Lower leg skin (tissue), 4 donors: ENCODE measurements around the gene PCDHAC2. TPM values are rescaled to one million over a fixed set of nuclear protein-coding genes. Genes with fewer than 3 reads are reported as not detected.

Experiments
- DNase-seq, 2 donors: peaks; one replicate each; pipeline ENCODE4 v3.0.0-alpha.2; 2019; ENCODE audit warnings: low spot score in 2 of 2
- H3K4me3 ChIP-seq: fragments of 200-600 bp; sonication (generic); 2 replicates; pipeline ENCODE4 v1.5.1; 2017; ENCODE audit warnings: mild to moderate bottlenecking, low read depth; ENCODE audit not compliant: poor library complexity, severe bottlenecking
- POLR2A ChIP-seq, 2 donors: fragments of 450-650 bp; IDR thresholded peaks; one replicate each; pipeline ENCODE4 v1.6.1; 2016 to 2017; ENCODE audit warnings: antibody characterized with exemption in 2 of 2, mild to moderate bottlenecking in 1 of 2, moderate library complexity in 1 of 2
- WGBS, 2 donors: methylation state at CpG; one replicate each; pipeline ENCODE4 v1.1.5; 2018; 5-methylcytosine and 5-hydroxymethylcytosine counted together
- intact Hi-C: fragments of 100-400 bp; cut with DNase I; formaldehyde crosslinking; loops from one replicate; pipeline ENCODE4 v1.15.0; 2023; ENCODE audit warnings: low total_unique reads
- total RNA-seq, 4 donors: library from RNA; depleted of rRNA; stranded (reverse); fragments of >200 nt; gene quantifications; one replicate each; pipeline ENCODE4 v1.1.0, GENCODE V29; 2016
- TF ChIP-seq, protein P1 (sequence below), 3 donors: fragments of 450-650 bp; IDR thresholded peaks; one replicate each; pipeline ENCODE4 v1.5.1; 2016; ENCODE audit warnings: antibody characterized with exemption in 3 of 3, mild to moderate bottlenecking in 3 of 3, moderate library complexity in 2 of 3

The PCDHAC2 gene
- total RNA-seq, 4 donors from 2014 or later, result 0.21 to 0.29 (median 0.27) TPM; not detected in 1

DNA sequence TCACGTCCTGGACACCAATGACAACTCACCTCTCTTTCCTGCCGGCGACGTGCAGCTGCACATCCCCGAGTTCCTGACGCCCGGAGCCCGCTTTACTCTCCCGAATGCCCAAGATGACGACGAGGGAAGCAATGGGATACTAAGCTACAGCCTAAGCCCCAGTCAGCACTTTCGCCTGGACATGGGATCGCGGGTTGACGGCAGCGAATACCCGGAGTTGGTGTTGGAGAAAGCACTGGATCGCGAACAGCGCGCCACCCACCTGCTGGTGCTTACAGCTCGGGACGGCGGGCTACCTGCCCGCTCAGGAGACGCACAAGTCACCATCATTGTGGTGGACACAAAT lies 39.1 kb upstream of the PCDHAC2 start:
- TF ChIP-seq POLR2A (IDR thresholded peaks at IDR 0.05), result no peak
- TF ChIP-seq, protein P1, sequence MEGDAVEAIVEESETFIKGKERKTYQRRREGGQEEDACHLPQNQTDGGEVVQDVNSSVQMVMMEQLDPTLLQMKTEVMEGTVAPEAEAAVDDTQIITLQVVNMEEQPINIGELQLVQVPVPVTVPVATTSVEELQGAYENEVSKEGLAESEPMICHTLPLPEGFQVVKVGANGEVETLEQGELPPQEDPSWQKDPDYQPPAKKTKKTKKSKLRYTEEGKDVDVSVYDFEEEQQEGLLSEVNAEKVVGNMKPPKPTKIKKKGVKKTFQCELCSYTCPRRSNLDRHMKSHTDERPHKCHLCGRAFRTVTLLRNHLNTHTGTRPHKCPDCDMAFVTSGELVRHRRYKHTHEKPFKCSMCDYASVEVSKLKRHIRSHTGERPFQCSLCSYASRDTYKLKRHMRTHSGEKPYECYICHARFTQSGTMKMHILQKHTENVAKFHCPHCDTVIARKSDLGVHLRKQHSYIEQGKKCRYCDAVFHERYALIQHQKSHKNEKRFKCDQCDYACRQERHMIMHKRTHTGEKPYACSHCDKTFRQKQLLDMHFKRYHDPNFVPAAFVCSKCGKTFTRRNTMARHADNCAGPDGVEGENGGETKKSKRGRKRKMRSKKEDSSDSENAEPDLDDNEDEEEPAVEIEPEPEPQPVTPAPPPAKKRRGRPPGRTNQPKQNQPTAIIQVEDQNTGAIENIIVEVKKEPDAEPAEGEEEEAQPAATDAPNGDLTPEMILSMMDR (IDR thresholded peaks at IDR 0.05), result no peak
- WGBS, 2 donors, result 9 to 21% methylated on average over 14 to 19 of the region's 26 CpGs
- intact Hi-C loops, result no loop called here
- DNase-seq, result no peak
- peak overlapping the region; percentile 26 for H3K4me3 ChIP-seq

DNA sequence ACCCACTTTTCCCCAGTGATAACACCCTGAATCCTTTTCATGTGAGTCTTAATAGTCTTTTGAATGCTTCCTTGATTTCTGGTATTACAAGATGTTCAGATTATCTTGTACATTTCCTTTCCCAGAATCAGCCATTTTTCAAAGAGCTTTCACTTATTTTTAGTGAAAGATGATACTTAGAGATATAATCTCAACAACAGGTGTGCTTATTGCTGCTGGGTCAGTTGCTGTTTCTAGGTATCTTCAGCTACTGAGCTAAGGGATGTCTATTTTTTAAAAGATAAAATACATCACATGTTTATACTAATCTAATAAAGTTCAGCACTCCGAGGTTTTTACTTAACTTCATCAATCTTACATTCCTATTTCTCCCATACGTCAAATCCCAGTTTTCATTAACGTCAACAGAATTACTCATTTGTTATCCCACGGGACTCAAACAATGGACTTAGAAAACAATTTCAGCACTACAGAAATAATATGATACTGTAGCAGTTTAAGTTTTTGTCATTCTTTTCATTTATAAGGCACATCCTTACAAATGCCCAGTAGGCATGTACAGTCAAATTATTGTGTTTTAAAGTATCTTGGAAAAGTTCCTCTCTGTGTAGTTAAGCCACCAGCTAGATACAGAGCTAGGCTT lies 31.2 kb upstream of the PCDHAC2 start:
- TF ChIP-seq POLR2A (IDR thresholded peaks at IDR 0.05), result no peak
- TF ChIP-seq, protein P1 (IDR thresholded peaks at IDR 0.05), result no peak
- WGBS, 2 donors, result 44 to 50% methylated on average over 4 of the region's 4 CpGs
- DNase-seq, result no peak
- H3K4me3 ChIP-seq, result no peak overlapping the region
- intact Hi-C loops, result no loop called here

DNA sequence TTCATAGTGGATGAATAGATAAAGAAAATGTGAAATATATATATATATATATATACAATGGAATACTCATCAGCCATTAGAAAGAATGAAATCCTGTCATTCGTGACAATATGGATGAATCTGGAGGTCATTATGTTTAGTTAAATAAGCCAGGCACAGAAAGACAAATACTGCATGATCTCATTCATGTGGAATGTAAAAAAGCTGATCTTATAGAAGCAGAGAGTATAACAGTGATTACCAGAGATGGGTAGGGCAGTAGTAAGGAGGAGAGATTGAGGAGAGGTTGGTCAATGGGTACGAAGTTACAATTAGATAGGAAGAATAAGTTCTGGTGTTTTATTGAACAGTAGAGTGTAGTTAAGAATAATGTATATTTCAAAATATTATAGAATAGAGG lies 19.7 kb upstream of the PCDHAC2 start:
- intact Hi-C loops, result no loop called here
- H3K4me3 ChIP-seq, result no peak overlapping the region
- no peak for DNase-seq
- 61 to 68% methylated on average over 2 of the region's 2 CpGs for WGBS, 2 donors
- TF ChIP-seq, protein P1 (IDR thresholded peaks at IDR 0.05), result no peak
- no peak for TF ChIP-seq POLR2A (IDR thresholded peaks at IDR 0.05)

DNA sequence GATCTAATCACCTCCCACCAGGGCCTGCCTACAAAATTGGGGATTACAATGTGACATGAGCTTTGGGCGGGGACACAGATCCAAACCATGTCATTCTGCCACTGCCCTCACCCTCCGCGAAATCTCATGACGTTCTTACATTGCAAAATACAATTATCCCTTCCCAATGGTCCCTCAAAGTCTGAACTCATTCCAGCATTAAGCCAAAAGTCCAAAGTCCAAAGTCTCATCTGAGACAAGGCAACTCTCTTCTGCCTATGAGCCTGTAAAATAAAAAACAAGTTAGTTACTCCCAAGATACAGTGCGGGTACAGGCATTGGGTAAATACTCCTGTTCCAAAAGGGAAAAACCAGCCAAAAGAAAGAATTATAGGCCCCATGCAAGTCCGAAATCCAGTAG lies 14.6 kb upstream of the PCDHAC2 start:
- no peak overlapping the region for H3K4me3 ChIP-seq
- no peak for TF ChIP-seq POLR2A (IDR thresholded peaks at IDR 0.05)
- TF ChIP-seq, protein P1 (IDR thresholded peaks at IDR 0.05), result no peak
- WGBS, 2 donors, result 76 to 84% methylated on average over 6 of the region's 6 CpGs
- DNase-seq, result no peak
- intact Hi-C loops, result no loop called here

DNA sequence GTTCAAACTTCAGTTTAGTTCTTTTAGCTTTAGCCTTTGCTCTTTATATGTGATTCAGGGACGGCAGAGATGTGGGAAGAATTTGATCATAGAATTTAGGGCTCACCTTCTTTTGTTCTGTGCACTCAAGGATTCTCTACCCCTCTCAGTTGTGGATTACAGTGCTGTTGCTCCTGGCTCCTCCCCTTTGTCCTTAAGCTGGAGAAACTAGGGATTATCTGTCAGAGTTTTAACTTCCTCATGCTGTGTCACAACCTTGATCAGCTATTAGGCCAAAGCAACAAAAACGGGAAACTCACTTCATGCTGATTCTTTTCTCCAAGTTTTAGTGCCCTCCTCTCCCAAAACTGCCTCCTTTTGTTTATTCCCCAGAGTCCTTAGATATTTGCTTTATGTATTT lies 13.0 kb upstream of the PCDHAC2 start:
- DNase-seq, result no peak
- TF ChIP-seq POLR2A (IDR thresholded peaks at IDR 0.05), result no peak
- TF ChIP-seq, protein P1 (IDR thresholded peaks at IDR 0.05), result no peak
- H3K4me3 ChIP-seq, result no peak overlapping the region
- WGBS, 2 donors, result 41 to 52% methylated on average over 2 of the region's 2 CpGs
- intact Hi-C loops, result no loop called here

DNA sequence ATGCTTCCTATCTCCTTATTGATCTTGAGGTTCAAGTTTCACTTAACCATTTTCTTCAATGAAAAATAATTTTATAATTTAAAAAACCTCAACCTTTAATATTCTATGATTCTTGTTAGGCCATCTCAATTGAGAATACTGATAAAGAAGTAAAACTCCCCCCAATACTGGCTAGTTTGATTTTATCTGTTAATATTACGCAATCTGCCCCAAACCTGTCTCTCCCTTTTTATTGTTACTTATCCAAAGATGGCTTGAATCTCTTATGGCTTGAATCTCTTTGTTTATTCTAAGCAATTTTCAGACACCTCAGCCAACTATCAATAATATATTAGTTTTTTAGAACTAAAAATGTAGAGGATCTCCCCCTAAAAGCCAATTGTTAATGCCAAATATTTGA lies 4.1 kb upstream of the PCDHAC2 start:
- TF ChIP-seq, protein P1 (IDR thresholded peaks at IDR 0.05), result no peak
- TF ChIP-seq POLR2A (IDR thresholded peaks at IDR 0.05), result no peak

More for the DNA sequence above, 4.1 kb upstream of the PCDHAC2 start:
- DNase-seq, result no peak
- intact Hi-C loops, result no loop called here
- 89 to 93% methylated on average over 1 of the region's 1 CpG for WGBS, 2 donors
- H3K4me3 ChIP-seq, result no peak overlapping the region
